ENCODE results near the gene FCHO1. TPM values are rescaled to one million over a fixed set of nuclear protein-coding genes. Genes with fewer than 3 reads are reported as not detected.

The FCHO1 gene, protein sequence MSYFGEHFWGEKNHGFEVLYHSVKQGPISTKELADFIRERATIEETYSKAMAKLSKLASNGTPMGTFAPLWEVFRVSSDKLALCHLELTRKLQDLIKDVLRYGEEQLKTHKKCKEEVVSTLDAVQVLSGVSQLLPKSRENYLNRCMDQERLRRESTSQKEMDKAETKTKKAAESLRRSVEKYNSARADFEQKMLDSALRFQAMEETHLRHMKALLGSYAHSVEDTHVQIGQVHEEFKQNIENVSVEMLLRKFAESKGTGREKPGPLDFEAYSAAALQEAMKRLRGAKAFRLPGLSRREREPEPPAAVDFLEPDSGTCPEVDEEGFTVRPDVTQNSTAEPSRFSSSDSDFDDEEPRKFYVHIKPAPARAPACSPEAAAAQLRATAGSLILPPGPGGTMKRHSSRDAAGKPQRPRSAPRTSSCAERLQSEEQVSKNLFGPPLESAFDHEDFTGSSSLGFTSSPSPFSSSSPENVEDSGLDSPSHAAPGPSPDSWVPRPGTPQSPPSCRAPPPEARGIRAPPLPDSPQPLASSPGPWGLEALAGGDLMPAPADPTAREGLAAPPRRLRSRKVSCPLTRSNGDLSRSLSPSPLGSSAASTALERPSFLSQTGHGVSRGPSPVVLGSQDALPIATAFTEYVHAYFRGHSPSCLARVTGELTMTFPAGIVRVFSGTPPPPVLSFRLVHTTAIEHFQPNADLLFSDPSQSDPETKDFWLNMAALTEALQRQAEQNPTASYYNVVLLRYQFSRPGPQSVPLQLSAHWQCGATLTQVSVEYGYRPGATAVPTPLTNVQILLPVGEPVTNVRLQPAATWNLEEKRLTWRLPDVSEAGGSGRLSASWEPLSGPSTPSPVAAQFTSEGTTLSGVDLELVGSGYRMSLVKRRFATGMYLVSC
- 1.0 and 1.1 TPM in 2 replicates for total RNA-seq (2012; rRNA removed)

GRCh38 chr19:17751103-17751911, at the start of gene FCHO1:
TSS of gene FCHO1 (plus strand) at chr19:17751477. CDS start at chr19:17755165, 3,688 bp downstream.
- Histone ChIP-seq H3K27me3 (ENCODE audit: control insufficient read depth, insufficient read depth, low read length) (peaks cover 26% of the 10 kb centered on the region), H3K4me2 (ENCODE audit: low read length) (no peak within 1 kb of the TSS), H3K9ac (ENCODE audit: low read depth, low read length) (no peak within 1 kb of the TSS), H3K36me3 (ENCODE audit: insufficient read depth, low read length) (no peaks in the 10 kb centered on the region), H3K9me3 (replicated peaks; ENCODE audit: low read length) (no peaks in the 10 kb centered on the region), H3K4me1 (ENCODE audit: control insufficient read depth, insufficient read depth, low read length) (peaks cover 4% of the 10 kb centered on the region), H3K4me3 (ENCODE audit: low read length) (no peak within 1 kb of the TSS)

DNA sequence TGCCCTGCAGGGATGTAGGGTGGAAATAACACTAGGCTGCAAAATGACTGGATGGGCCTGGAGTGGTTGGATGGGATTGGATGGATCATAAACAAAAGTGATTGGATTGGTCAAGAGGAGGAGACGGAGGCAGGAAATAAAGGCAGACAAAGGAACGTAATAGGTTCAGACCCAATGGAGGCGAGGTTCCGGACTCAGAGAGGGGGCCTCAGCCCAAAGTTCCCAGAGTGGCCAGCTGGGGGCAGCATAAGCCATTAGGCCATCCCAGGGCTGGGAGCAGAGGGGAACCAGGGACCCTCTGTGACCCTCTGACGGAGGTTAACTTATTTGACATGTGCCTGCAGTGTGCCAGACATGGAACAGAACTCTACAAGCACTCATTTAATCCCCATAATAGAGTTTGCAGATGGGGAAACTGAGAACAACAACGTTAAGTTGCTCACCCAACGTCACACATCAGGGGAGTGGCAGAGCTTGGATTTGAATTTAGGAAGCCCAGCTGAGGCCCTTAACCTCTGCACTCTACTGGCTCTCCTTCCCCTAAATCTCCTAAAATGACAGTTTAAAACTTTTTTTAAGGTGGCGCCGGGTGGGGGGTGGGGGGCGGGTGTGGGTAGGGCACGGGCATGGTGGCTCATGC, 47.3 kb upstream of the FCHO1 start:
- Histone ChIP-seq H3K27me3 (ENCODE audit: control insufficient read depth, insufficient read depth, low read length) (peaks cover 13% of the 10 kb centered on the region), H3K36me3 (ENCODE audit: insufficient read depth, low read length) (no peaks in the 10 kb centered on the region), H3K4me1 (ENCODE audit: control insufficient read depth, insufficient read depth, low read length) (no peaks in the 10 kb centered on the region), H3K9ac (ENCODE audit: low read depth, low read length) (no peak overlapping the region), H3K4me3 (ENCODE audit: low read length) (no peak overlapping the region), H3K4me2 (ENCODE audit: low read length) (no peak overlapping the region), H3K9me3 (replicated peaks; ENCODE audit: low read length) (no peaks in the 10 kb centered on the region)

- no peak overlapping the region for H3K4me3 ChIP-seq (ENCODE audit: low read length)
- peaks cover 7% of the 10 kb centered on the region for H3K27me3 ChIP-seq (ENCODE audit: control insufficient read depth, insufficient read depth, low read length)
- no peaks in the 10 kb centered on the region for H3K4me1 ChIP-seq (ENCODE audit: control insufficient read depth, insufficient read depth, low read length)
- H3K36me3 ChIP-seq (ENCODE audit: insufficient read depth, low read length): no peaks in the 10 kb centered on the region
- no peaks in the 10 kb centered on the region for H3K9me3 ChIP-seq (replicated peaks; ENCODE audit: low read length)
- no peak overlapping the region for H3K9ac ChIP-seq (ENCODE audit: low read depth, low read length)
- no peak overlapping the region for H3K4me2 ChIP-seq (ENCODE audit: low read length)
Observed at GRCh38 chr19:17706750-17707181, 44.5 kb upstream of the FCHO1 start.

GRCh38 chr19:17711851-17712250, 39.4 kb upstream of the FCHO1 start:
- H3K36me3 ChIP-seq (ENCODE audit: insufficient read depth, low read length): no peaks in the 10 kb centered on the region
- no peak overlapping the region for H3K4me2 ChIP-seq (ENCODE audit: low read length)
- H3K4me3 ChIP-seq (ENCODE audit: low read length): no peak overlapping the region
- peaks cover 7% of the 10 kb centered on the region for H3K27me3 ChIP-seq (ENCODE audit: control insufficient read depth, insufficient read depth, low read length)
- H3K9ac ChIP-seq (ENCODE audit: low read depth, low read length): no peak overlapping the region
- no peaks in the 10 kb centered on the region for H3K9me3 ChIP-seq (replicated peaks; ENCODE audit: low read length)
- peaks cover under 1% of the 10 kb centered on the region for H3K4me1 ChIP-seq (ENCODE audit: control insufficient read depth, insufficient read depth, low read length)

DNA sequence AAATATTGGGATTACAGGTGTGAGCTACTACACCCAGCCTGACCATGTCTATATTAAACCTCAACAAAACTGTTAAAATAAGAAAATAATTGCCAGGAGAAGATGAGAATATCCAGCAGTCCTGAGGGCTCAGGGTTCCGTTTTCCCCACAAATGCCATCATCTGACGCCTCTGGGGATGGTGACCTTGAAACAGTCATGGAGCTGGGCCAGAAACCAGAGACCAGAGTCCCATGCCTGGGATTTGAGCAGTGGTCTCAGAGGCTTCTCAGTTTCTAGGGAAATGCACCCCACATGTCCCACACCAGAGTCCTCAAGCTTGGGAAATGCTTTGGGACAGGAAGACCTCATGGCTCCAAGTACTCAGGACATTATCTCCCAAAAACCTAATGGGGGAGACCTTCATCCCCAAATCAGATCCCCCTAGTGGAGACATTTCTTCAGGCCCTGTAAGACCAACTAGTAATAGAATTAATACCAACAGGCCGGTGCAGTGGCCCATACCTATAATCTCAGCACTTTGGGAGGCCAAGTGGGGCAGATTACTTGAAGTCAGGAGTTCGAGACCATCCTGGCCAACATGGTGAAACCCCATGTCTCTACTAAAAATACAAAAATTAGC, 34.9 kb upstream of the FCHO1 start:
- Histone ChIP-seq H3K27me3 (ENCODE audit: control insufficient read depth, insufficient read depth, low read length) (no peaks in the 10 kb centered on the region), H3K4me1 (ENCODE audit: control insufficient read depth, insufficient read depth, low read length) (peaks cover 29% of the 10 kb centered on the region), H3K9me3 (replicated peaks; ENCODE audit: low read length) (no peaks in the 10 kb centered on the region), H3K4me3 (ENCODE audit: low read length) (no peak overlapping the region), H3K4me2 (ENCODE audit: low read length) (no peak overlapping the region), H3K36me3 (ENCODE audit: insufficient read depth, low read length) (no peaks in the 10 kb centered on the region), H3K9ac (ENCODE audit: low read depth, low read length) (no peak overlapping the region)

DNA sequence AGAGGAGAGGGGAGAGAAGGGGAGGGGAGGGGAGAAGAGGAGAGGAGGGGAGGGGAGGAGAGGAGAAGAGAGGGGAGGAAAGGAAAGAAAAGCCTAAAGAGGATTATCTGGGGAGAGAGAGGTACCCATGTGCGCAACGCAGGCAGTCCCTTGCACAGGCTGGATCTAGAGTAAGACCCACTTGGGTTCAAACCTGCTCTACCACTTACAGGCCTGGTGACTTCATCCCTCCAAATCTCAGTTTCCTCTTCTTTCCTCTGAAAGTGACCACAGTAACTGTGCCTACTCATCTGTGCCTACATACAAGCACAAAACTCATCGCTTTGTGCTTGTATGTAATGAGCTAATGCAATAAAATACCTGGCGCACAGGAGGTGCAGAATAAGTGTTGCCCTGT, 32.7 kb upstream of the FCHO1 start:
- Histone ChIP-seq H3K4me1 (ENCODE audit: control insufficient read depth, insufficient read depth, low read length) (peaks cover 38% of the 10 kb centered on the region), H3K9ac (ENCODE audit: low read depth, low read length) (no peak overlapping the region)

GRCh38 chr19:17718947-17719711, 32.1 kb upstream of the FCHO1 start, which contains the start of gene MAP1S:
TSS of gene MAP1S (plus strand) at chr19:17719480. CDS start at chr19:17719503, 23 bp downstream.
- Histone ChIP-seq H3K4me3 (ENCODE audit: low read length) (peak within 1 kb of the TSS; percentile 93), H3K9ac (ENCODE audit: low read depth, low read length) (peak within 1 kb of the TSS; percentile 85), H3K9me3 (replicated peaks; ENCODE audit: low read length) (no peaks in the 10 kb centered on the region), H3K27me3 (ENCODE audit: control insufficient read depth, insufficient read depth, low read length) (no peaks in the 10 kb centered on the region), H3K36me3 (ENCODE audit: insufficient read depth, low read length) (peaks cover 7% of the 10 kb centered on the region), H3K4me1 (ENCODE audit: control insufficient read depth, insufficient read depth, low read length) (peaks cover 38% of the 10 kb centered on the region), H3K4me2 (ENCODE audit: low read length) (peak within 1 kb of the TSS; percentile 99)

More for the DNA sequence above, 32.7 kb upstream of the FCHO1 start:
- no peaks in the 10 kb centered on the region for H3K27me3 ChIP-seq (ENCODE audit: control insufficient read depth, insufficient read depth, low read length)
- H3K4me2 ChIP-seq (ENCODE audit: low read length): peak overlapping the region; percentile 82
- H3K36me3 ChIP-seq (ENCODE audit: insufficient read depth, low read length): peaks cover 4% of the 10 kb centered on the region
- peak overlapping the region; percentile 93 for H3K4me3 ChIP-seq (ENCODE audit: low read length)
- no peaks in the 10 kb centered on the region for H3K9me3 ChIP-seq (replicated peaks; ENCODE audit: low read length)

DNA sequence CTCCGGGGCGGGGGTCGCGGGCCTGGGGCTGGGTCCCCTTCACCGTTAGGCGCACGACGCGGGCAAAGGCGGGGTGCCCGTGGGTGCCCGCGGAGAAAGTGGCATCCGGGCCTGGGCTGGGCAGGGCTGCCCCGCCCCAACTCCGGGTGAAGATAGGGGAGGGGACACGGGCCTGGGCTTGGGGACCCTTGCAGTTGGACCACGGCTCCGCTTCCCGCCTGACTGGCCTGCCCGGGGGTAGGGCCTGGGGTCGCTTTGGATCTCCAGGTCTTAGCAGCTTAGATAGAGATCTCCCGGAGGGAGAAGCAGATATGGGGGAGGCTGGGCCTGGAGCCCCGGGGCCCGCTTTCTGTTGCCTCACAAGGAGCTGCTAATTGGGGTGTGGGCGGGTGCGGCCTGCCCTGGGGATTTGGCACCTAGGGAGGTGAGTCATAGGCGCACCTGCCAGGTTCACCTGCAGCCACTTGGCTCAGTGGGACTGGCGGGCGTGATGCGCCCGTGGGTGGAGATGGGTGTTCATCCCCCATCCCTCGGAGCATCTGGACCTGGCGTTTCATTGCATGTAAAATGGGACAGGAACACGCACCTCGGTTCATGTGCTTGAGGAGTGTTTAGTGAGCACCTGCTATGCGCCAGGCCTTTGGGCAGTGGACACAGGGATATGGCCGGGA, 31.4 kb upstream of the FCHO1 start:
- Histone ChIP-seq H3K36me3 (ENCODE audit: insufficient read depth, low read length) (peaks cover 14% of the 10 kb centered on the region), H3K9me3 (replicated peaks; ENCODE audit: low read length) (no peaks in the 10 kb centered on the region), H3K9ac (ENCODE audit: low read depth, low read length) (peak overlapping the region; percentile 85), H3K27me3 (ENCODE audit: control insufficient read depth, insufficient read depth, low read length) (no peaks in the 10 kb centered on the region), H3K4me2 (ENCODE audit: low read length) (peak overlapping the region; percentile 99), H3K4me1 (ENCODE audit: control insufficient read depth, insufficient read depth, low read length) (peaks cover 38% of the 10 kb centered on the region), H3K4me3 (ENCODE audit: low read length) (peak overlapping the region; percentile 93)

DNA sequence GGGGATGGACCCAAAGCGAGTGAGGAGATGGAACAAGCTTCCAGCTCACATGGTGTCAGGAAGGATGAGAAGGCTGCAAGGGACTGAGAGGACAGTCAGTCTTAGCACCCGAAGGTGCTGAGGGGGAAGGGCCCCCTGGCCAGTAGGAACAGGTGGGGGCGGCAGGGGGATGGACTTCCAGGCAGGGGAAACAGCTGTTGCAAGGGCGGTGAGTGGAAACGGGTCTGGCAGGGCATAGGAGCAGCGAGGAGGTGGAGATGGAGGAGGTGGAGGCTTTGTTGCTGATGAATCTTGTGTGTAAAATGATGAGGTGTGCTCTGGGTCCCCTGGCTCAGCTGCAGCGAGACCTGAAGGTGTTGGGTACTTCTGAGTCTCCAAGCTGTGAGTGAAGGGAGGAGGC, 30.8 kb upstream of the FCHO1 start:
- Histone ChIP-seq H3K4me2 (ENCODE audit: low read length) (peak overlapping the region; percentile 99), H3K4me3 (ENCODE audit: low read length) (peak overlapping the region; percentile 93), H3K9ac (ENCODE audit: low read depth, low read length) (peak overlapping the region; percentile 85), H3K9me3 (replicated peaks; ENCODE audit: low read length) (no peaks in the 10 kb centered on the region), H3K36me3 (ENCODE audit: insufficient read depth, low read length) (peaks cover 19% of the 10 kb centered on the region), H3K27me3 (ENCODE audit: control insufficient read depth, insufficient read depth, low read length) (no peaks in the 10 kb centered on the region), H3K4me1 (ENCODE audit: control insufficient read depth, insufficient read depth, low read length) (peaks cover 38% of the 10 kb centered on the region)
